Measurements from ENCODE around the gene USP25.

GRCh38 chr21:15719976-15720375 is 9.8 kb upstream of the USP25 start:
- no peak for TF ChIP-seq CTCF (IDR thresholded peaks at IDR 0.05)
- no peak for TF ChIP-seq POLR2A (IDR thresholded peaks at IDR 0.05)
